ENCODE data around the gene PTPRR. TPM values are rescaled to one million over a fixed set of nuclear protein-coding genes. Genes with fewer than 3 reads are reported as not detected.

PTPRR gene
- total and polyA plus RNA-seq, 4 donors, result 0.02 to 0.08 TPM; not detected in 2

DNA sequence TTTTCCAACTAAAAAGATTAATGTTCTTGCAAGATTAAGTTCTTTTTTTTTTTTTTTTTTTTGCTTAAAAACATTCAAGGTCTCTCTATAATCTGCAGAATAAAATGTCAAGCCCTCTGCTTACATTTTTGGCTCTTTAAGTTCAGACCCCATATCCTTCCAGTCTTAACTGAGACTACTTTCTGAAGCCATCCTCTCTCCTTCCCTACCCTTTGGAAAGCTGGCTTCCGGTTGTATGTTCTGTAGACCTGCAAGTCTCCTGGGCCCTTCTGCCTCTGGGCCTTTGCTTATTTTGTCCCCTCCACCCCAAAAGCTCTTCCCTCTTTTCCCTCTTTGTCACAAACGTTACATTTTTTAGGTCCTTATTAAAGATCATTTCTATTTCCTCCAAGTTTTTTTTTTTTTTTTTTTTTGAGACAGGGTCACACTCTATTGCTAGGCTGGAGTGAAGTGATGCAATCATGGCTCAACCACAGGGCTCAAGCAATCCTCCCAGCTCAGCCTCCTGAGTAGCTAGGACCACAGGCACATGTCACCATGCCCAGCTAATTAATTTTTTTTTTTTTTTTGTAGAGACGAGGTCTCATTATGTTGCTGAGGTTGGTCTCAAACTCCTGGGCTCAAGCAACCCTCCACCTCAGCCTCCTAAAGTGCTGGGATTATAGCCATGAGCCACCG is 329.9 kb downstream of the PTPRR start:
- Histone ChIP-seq H3K27me3 (ENCODE audit: control insufficient read depth in 4 of 4, insufficient read depth in 4 of 4, low read length in 3 of 4) (no peaks in the 10 kb centered on the region), H3K27ac (ENCODE audit: low read depth in 1 of 2, low read length in 2 of 2) (no peak overlapping the region), H3K36me3 (ENCODE audit: control insufficient read depth in 4 of 4, insufficient read depth in 3 of 4, low read depth in 1 of 4, low read length in 3 of 4) (no peaks in the 10 kb centered on the region), H3K9ac (ENCODE audit: low read depth in 1 of 2, low read length in 2 of 2) (no peak overlapping the region), H3K9me3 (ENCODE audit: control insufficient read depth in 4 of 4, low read length in 3 of 4) (no peaks in the 10 kb centered on the region), H3K4me3 (ENCODE audit: low read depth in 1 of 3, low read length in 3 of 3) (no peak overlapping the region), H3K4me1 (ENCODE audit: control insufficient read depth in 4 of 4, insufficient read depth in 4 of 4, low read length in 3 of 4) (no peaks in the 10 kb centered on the region)
- DNase-seq (ENCODE audit: low spot score), result no peak
- WGBS, result 75% methylated on average over 4 of the region's 4 CpGs
- TF ChIP-seq, protein P1, sequence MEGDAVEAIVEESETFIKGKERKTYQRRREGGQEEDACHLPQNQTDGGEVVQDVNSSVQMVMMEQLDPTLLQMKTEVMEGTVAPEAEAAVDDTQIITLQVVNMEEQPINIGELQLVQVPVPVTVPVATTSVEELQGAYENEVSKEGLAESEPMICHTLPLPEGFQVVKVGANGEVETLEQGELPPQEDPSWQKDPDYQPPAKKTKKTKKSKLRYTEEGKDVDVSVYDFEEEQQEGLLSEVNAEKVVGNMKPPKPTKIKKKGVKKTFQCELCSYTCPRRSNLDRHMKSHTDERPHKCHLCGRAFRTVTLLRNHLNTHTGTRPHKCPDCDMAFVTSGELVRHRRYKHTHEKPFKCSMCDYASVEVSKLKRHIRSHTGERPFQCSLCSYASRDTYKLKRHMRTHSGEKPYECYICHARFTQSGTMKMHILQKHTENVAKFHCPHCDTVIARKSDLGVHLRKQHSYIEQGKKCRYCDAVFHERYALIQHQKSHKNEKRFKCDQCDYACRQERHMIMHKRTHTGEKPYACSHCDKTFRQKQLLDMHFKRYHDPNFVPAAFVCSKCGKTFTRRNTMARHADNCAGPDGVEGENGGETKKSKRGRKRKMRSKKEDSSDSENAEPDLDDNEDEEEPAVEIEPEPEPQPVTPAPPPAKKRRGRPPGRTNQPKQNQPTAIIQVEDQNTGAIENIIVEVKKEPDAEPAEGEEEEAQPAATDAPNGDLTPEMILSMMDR (IDR thresholded peaks at IDR 0.05; ENCODE audit: low read depth, low read length, missing input control), result no peak
- TF ChIP-seq FOXA1 (IDR thresholded peaks at IDR 0.05) (no peak), HNF4A (conservative IDR thresholded peaks at IDR 0.05) (no peak), FOXA2 (IDR thresholded peaks at IDR 0.05) (no peak), RAD21 (IDR thresholded peaks at IDR 0.05) (no peak), HNF4G (IDR thresholded peaks at IDR 0.05) (no peak), SP1 (IDR thresholded peaks at IDR 0.05) (no peak), GABPA (IDR thresholded peaks at IDR 0.05 in 1 of 2, conservative IDR thresholded peaks at IDR 0.05 in 1 of 2) (no peak), RXRA (IDR thresholded peaks at IDR 0.05) (no peak), EGR1 (IDR thresholded peaks at IDR 0.05; ENCODE audit: low read depth in 2 of 2) (no peak), NR2F2 (IDR thresholded peaks at IDR 0.05) (no peak), JUND (IDR thresholded peaks at IDR 0.05) (no peak), TAF1 (conservative IDR thresholded peaks at IDR 0.05) (no peak), YY1 (IDR thresholded peaks at IDR 0.05) (no peak)
- TF ChIP-seq, protein P2, sequence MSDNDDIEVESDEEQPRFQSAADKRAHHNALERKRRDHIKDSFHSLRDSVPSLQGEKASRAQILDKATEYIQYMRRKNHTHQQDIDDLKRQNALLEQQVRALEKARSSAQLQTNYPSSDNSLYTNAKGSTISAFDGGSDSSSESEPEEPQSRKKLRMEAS (IDR thresholded peaks at IDR 0.05), result no peak
- TF ChIP-seq, protein P3, sequence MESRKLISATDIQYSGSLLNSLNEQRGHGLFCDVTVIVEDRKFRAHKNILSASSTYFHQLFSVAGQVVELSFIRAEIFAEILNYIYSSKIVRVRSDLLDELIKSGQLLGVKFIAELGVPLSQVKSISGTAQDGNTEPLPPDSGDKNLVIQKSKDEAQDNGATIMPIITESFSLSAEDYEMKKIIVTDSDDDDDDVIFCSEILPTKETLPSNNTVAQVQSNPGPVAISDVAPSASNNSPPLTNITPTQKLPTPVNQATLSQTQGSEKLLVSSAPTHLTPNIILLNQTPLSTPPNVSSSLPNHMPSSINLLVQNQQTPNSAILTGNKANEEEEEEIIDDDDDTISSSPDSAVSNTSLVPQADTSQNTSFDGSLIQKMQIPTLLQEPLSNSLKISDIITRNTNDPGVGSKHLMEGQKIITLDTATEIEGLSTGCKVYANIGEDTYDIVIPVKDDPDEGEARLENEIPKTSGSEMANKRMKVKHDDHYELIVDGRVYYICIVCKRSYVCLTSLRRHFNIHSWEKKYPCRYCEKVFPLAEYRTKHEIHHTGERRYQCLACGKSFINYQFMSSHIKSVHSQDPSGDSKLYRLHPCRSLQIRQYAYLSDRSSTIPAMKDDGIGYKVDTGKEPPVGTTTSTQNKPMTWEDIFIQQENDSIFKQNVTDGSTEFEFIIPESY (IDR thresholded peaks at IDR 0.05), result no peak
- TF ChIP-seq, protein P4, sequence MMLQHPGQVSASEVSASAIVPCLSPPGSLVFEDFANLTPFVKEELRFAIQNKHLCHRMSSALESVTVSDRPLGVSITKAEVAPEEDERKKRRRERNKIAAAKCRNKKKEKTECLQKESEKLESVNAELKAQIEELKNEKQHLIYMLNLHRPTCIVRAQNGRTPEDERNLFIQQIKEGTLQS (IDR thresholded peaks at IDR 0.05), result no peak

DNA sequence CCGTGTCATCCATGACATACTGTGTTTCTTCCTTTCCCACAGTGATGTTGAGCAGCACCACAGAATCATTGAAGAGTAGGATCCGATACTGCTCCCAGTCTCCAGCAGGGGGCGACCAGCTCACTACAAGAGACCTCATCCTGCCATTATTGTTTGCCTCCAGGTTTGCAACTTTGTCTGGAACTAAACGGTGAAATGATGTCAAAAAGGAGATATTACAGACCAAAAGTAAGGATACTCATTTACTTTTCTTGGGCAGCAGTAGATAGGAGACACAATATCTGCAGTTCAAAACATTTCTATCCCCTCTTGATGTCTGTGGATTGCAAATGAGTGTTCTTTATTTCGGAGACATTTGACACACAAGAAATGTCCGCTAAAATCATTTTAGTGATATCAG is 330.5 kb downstream of the PTPRR start:
- H3K36me3 ChIP-seq (ENCODE audit: control insufficient read depth in 4 of 4, insufficient read depth in 3 of 4, low read depth in 1 of 4, low read length in 3 of 4), result no peaks in the 10 kb centered on the region
- H3K4me3 ChIP-seq (ENCODE audit: low read depth in 1 of 3, low read length in 3 of 3), result no peak overlapping the region
- TF ChIP-seq, protein P1 (IDR thresholded peaks at IDR 0.05; ENCODE audit: low read depth, low read length, missing input control), result peak; percentile 72
- TF ChIP-seq EGR1 (IDR thresholded peaks at IDR 0.05; ENCODE audit: low read depth in 2 of 2), result no peak
- TF ChIP-seq, protein P4 (IDR thresholded peaks at IDR 0.05), result no peak
- peak; percentile 86 to 91 for TF ChIP-seq RAD21 (IDR thresholded peaks at IDR 0.05)
- H3K4me1 ChIP-seq (ENCODE audit: control insufficient read depth in 4 of 4, insufficient read depth in 4 of 4, low read length in 3 of 4), result no peaks in the 10 kb centered on the region
- 32% methylated on average over 6 of the region's 6 CpGs for WGBS
- peak; percentile 62 for DNase-seq (ENCODE audit: low spot score)
- no peak overlapping the region for H3K27ac ChIP-seq (ENCODE audit: low read depth in 1 of 2, low read length in 2 of 2)
- no peaks in the 10 kb centered on the region for H3K27me3 ChIP-seq (ENCODE audit: control insufficient read depth in 4 of 4, insufficient read depth in 4 of 4, low read length in 3 of 4)
- no peaks in the 10 kb centered on the region for H3K9me3 ChIP-seq (ENCODE audit: control insufficient read depth in 4 of 4, low read length in 3 of 4)
- H3K9ac ChIP-seq (ENCODE audit: low read depth in 1 of 2, low read length in 2 of 2), result no peak overlapping the region

All from liver (tissue), 9 donors.